Measurements from ENCODE around the gene BTBD8. TPM values are rescaled to one million over a fixed set of nuclear protein-coding genes. Genes with fewer than 3 reads are reported as not detected.
"Not testable (repeated sequence)": the region's sequence is repeated elsewhere in the genome, so short reads cannot be mapped to it uniquely, and the experiment has no call there.

The BTBD8 gene
- total and polyA plus RNA-seq, 7 donors = 0.99 to 8.3 (median 4.9) TPM

GRCh38 chr1:92076363-92076762, 3.8 kb upstream of the BTBD8 start:
- WGBS, 2 donors = 93 to 95% methylated on average over 5 of the region's 5 CpGs

GRCh38 chr1:92078077-92078476, 2.1 kb upstream of the BTBD8 start:
- DNase-seq; H3K4me1 ChIP-seq; H3K27me3 ChIP-seq; H3K27ac ChIP-seq; H3K9me3 ChIP-seq; H3K4me3 ChIP-seq; H3K36me3 ChIP-seq; intact Hi-C loops (cut with DNase I): not testable (repeated sequence)
- 94 to 95% methylated on average over 8 of the region's 8 CpGs for WGBS, 2 donors

More at GRCh38 chr1:92076363-92076762, 3.8 kb upstream of the BTBD8 start:
- Histone ChIP-seq H3K27ac (no peak overlapping the region), H3K27me3 (no peaks in the 10 kb centered on the region), H3K9me3 (no peaks in the 10 kb centered on the region), H3K36me3 (no peaks in the 10 kb centered on the region), H3K4me3 (no peak overlapping the region), H3K4me1 (peaks cover 0 to 5% (median 4%) of the 10 kb centered on the region in 4 donors)
- no peak for TF ChIP-seq EP300 (IDR thresholded peaks at IDR 0.05)
- TF ChIP-seq POLR2A (IDR thresholded peaks at IDR 0.05) = no peak
- no peak for TF ChIP-seq POLR2AphosphoS5 (IDR thresholded peaks at IDR 0.05)
- no peak for TF ChIP-seq CTCF (IDR thresholded peaks at IDR 0.05)
- intact Hi-C loops (cut with DNase I) = no loop called here
- DNase-seq = no peak

- H3K36me3 ChIP-seq = no peaks in the 10 kb centered on the region
- WGBS, 2 donors = 94 to 97% methylated on average over 7 of the region's 7 CpGs
- peaks cover 0 to 8% (median 5%) of the 10 kb centered on the region in 4 donors for H3K4me1 ChIP-seq
- TF ChIP-seq CTCF (IDR thresholded peaks at IDR 0.05) (no peak), POLR2AphosphoS5 (IDR thresholded peaks at IDR 0.05) (no peak), EP300 (IDR thresholded peaks at IDR 0.05) (no peak), POLR2A (IDR thresholded peaks at IDR 0.05) (no peak)
- peak overlapping the region in 1 of 4 donors; percentile 80 for H3K27ac ChIP-seq
- H3K27me3 ChIP-seq = no peaks in the 10 kb centered on the region
- intact Hi-C loops (cut with DNase I) = no loop called here
- H3K4me3 ChIP-seq = peak overlapping the region in 3 of 4 donors; percentile 70 to 86 (median 84)
- H3K9me3 ChIP-seq = no peaks in the 10 kb centered on the region
- DNase-seq = no peak
Observed at GRCh38 chr1:92079441-92079840, 704 bp upstream of the BTBD8 start.

- Histone ChIP-seq H3K27ac (peak overlapping the region; percentile 64 to 80 (median 78)), H3K36me3 (no peaks in the 10 kb centered on the region), H3K9me3 (peaks cover 4 to 10% (median 8%) of the 10 kb centered on the region in 4 donors), H3K27me3 (no peaks in the 10 kb centered on the region), H3K4me3 (peak overlapping the region; percentile 65 to 86 (median 77)), H3K4me1 (peaks cover 0 to 8% (median 5%) of the 10 kb centered on the region in 4 donors)
- TF ChIP-seq POLR2A (IDR thresholded peaks at IDR 0.05) = no peak
- no peak for TF ChIP-seq POLR2AphosphoS5 (IDR thresholded peaks at IDR 0.05)
- TF ChIP-seq EP300 (IDR thresholded peaks at IDR 0.05) = no peak
- no peak for TF ChIP-seq CTCF (IDR thresholded peaks at IDR 0.05)
- DNase-seq = no peak
- intact Hi-C loops (cut with DNase I) = no loop called here
- 16 to 32% methylated on average over 4 of the region's 4 CpGs for whole genome bisulfite sequencing, 2 donors
Observed at GRCh38 chr1:92081031-92081430, 886 bp downstream of the BTBD8 start.

GRCh38 chr1:92084651-92085050, 4.5 kb downstream of the BTBD8 start:
- 97 to 100% methylated on average over 1 of the region's 1 CpG for WGBS, 2 donors

More at GRCh38 chr1:92084651-92085050, 4.5 kb downstream of the BTBD8 start:
- Histone ChIP-seq H3K27me3 (no peaks in the 10 kb centered on the region), H3K4me1 (peaks cover 0 to 8% (median 4%) of the 10 kb centered on the region in 4 donors), H3K27ac (no peak overlapping the region), H3K36me3 (peaks cover 0 to 3% (median 0%) of the 10 kb centered on the region in 4 donors), H3K9me3 (peaks cover 7 to 15% (median 13%) of the 10 kb centered on the region in 4 donors), H3K4me3 (no peak overlapping the region)
- intact Hi-C loops (cut with DNase I) = no loop called here
- no peak for DNase-seq
- no peak for TF ChIP-seq CTCF (IDR thresholded peaks at IDR 0.05)
- TF ChIP-seq EP300 (IDR thresholded peaks at IDR 0.05) = no peak
- TF ChIP-seq POLR2A (IDR thresholded peaks at IDR 0.05) = no peak
- TF ChIP-seq POLR2AphosphoS5 (IDR thresholded peaks at IDR 0.05) = no peak

Data from sigmoid colon (tissue), 7 donors.